Left renal pelvis (tissue), 4 donors: ENCODE measurements around the gene ITGAE. TPM values are rescaled to one million over a fixed set of nuclear protein-coding genes. Genes with fewer than 3 reads are reported as not detected.
A peak's percentile ranks its signal among the peaks of the same experiment; 100 is the strongest.

Experiments
- DNase-seq, 4 donors: peaks; one replicate each; pipeline ENCODE4 v3.0.0-alpha.2; 2013; ENCODE audit warnings: low read depth in 4 of 4, low spot score in 3 of 4
- polyA plus RNA-seq, 4 donors: library from polyadenylated mRNA; unstranded; fragments of 120-200 nt; gene quantifications; one replicate each; pipeline ENCODE4 v1.2.1, GENCODE V29; 2013; ENCODE audit not compliant: insufficient read length in 4 of 4

ITGAE gene
- polyA plus RNA-seq, 4 donors: 33.6 to 42.1 (median 38.4) TPM

DNA sequence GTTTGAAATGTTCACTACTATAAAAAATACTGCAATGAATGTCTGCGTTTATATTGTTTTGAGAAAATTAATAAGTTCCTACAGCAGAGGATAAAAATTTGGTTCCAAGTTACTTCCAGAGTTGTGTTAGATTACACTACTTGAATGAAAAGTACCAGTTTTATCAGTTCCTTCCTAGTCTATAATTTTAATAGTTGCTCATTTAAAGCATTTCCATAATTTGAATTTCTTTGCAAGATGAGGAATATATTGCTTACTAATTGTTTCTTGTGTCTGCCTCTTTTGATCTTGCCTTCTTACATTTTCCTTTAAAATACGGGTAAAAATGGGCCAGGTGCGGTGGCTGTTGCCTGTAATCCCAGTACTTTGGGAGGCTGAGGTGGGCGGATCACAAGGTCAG, 128.4 kb downstream of the ITGAE start:
- no peak for DNase-seq

DNA sequence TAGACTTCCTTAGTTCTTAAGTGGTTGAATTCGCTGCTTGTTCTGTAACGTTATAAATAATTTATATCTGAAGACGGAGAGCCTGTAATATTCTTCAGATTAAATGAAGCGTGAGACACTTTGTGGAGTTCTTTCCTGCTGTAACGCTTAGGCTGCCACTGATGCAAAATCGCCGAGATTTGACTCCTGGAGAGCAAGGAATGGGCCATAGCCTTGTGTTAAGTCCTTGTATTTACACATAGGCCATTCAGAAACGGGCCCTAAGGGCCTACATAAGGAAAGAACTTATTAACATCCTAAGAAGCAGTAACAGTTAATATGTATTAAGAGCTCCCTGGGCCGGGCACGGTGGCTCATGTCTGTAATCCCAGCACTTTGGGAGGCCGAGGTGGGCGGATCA, 131.4 kb downstream of the ITGAE start:
- no peak for DNase-seq

DNA sequence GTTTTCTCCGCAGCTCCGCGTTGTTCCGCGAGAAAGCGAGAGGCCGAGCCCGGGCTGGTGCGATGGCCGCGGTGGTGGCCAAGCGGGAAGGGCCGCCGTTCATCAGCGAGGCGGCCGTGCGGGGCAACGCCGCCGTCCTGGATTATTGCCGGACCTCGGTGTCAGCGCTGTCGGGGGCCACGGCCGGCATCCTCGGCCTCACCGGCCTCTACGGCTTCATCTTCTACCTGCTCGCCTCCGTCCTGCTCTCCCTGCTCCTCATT, 132.0 kb downstream of the ITGAE start:
- no peak for DNase-seq

DNA sequence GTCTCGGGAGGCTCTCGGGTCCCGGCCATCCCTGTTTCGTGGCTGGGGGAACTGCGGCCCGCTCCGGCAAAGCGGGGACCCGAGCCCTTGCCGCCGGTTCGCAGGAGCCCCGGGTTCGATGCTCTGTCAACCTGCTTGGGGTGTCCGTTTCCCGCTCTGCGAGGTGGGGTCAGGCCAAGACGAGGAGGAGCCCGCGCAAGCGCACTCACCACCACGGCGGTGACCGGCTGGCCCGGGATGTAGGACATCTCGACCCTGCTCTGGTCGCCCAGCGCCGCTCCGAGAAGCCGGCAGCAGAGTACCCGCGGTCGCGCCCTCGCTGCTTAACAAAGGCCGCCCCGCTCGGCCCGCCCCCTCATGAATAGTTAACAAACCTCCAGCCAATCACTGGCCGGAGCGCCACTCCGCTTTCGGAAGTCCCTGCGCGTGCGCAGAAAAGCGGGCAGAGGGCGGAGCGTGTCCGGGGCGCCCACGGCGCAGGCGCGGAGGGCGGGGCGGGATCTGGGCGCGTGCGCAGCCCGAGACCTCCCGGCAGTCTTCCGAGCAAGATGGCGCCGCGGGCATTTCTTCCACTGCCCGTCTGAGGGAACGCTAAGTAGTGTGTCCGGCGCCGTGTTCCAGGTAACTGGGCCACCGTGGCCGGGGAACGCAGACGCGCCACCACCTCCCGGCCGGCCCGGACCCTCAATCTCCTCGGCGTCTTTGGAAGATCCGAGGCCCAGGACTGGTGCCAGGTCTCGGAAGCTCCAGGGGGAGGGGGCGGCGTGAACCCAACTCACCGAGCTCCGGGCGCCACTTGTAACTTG, 132.5 kb downstream of the ITGAE start, which contains the start of the genes EMC6 and TAX1BP3:
Gene EMC6, plus strand, starts transcription at position 534 of the 806 bp plus-strand sequence. CDS start 335 bp downstream, outside the sequence.
Gene TAX1BP3, minus strand, starts transcription at position 300 of the 806 bp plus-strand sequence. Its CDS starts 52 bp downstream, at position 248.
- peak; percentile 95 to 97 (median 96) for DNase-seq

DNA sequence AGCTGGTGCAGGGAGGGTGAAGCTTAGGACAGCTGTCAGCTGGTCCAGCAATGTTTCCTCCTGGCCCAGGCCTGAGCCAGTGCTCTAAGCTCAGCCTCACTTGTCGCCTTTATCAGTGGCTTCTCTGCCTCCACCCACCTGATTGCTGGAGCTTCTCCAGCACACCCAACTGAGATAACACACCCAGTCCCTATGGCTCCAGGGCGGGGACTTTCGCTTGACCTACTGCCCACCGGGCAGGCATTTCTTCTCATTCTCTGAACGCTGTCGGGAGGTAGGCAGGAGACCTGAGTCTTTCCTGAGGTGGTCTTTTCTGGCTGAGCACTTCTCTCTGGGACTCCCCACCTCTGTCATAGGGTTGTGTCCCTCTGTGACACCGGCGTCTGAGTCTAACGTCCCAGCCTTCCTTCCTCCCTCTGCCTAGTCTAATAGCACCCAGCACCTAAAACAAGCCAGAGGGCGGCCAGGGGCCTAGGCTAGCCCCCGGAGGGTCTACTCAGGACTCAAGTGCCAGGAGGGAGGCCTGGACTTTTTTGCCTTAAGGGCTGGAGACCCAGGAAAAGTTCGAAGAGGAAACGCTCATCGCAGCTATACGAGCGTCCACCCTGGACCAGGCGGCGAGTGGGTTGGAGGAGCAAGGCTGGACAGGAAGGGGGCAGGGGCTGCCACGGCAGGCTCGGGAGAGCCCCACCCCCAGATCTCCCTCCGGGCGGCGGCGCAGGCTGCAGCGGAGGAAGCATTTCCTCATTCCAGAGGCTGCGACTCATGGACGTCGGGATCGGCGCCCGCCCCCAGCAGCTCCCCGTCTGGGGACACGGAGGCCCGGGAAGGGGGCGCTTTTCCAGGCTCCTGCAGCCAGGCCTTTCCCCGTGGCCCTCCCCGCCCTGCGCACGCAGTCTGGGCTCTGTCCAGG, 133.4 kb downstream of the ITGAE start:
- peak; percentile 59 to 68 (median 66) for DNase-seq

DNA sequence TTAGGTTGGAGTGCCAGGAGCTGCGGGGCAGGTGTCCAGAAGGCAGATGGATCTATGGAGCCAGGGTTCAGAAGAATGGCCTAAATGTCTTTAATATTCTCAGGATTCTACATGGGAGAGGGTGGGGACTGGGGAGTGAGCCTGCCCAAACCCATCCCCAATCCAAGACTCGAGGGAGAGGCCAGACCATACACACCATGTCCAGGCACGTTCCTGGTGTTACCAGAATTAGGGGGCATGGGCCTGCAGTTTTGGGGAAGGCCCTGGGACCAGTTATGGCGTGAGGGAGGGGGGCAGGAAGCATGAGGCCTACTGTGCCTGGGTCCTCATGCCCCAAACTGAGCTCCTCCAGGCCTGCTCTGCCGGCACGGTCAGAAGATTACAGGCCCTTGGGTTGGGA, 134.5 kb downstream of the ITGAE start:
- DNase-seq: no peak

DNA sequence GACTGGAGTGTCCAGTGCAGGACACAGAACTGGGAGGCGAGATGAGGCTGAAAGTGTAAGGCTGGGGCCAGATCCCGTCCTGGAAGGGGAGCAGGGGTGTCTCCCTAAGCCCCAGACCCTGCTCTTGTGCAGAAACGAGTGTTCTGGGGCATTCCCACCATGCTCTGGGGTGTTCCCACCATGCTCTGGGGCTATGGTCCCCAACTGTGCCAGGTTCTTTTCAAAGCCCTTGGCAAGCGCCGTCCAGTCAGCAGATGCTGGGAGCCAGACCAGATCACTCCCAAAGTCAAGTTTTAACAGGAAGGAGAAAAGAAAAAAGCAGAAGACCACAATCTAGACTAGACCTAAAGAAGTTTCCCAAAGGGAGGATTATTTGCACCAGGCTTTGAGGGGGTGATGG, 135.2 kb downstream of the ITGAE start:
- DNase-seq: no peak

Other genes with a start within 250 kb of the ITGAE start
- gene TRPV3, start 243.4 kb downstream of the ITGAE start, polyA plus RNA-seq: 1 to 10 TPM in 3 of 4 donors, under 1 TPM in 1; 0.96 to 2.3 (median 1.5) TPM
- gene TRPV1, start 191.8 kb downstream of the ITGAE start, polyA plus RNA-seq: 10 to 100 TPM in 1 of 4 donors, 1 to 10 TPM in 3; 5.8 to 13.0 (median 7.0) TPM
- gene SHPK, start 164.9 kb downstream of the ITGAE start, polyA plus RNA-seq: 10 to 100 TPM in 3 of 4 donors, 1 to 10 TPM in 1; 9.6 to 17.3 (median 14.7) TPM
- 10 to 100 TPM; 11.0 to 23.2 (median 20.3) TPM for gene CTNS, start 164.4 kb downstream of the ITGAE start, polyA plus RNA-seq
- 100 to 1,000 TPM in 2 of 4 donors, 10 to 100 TPM in 2; 93.9 to 109 (median 100) TPM for gene TAX1BP3, start 132.6 kb downstream of the ITGAE start, polyA plus RNA-seq
- 10 to 100 TPM; 16.9 to 36.5 (median 25.9) TPM for gene EMC6, start 132.4 kb downstream of the ITGAE start, polyA plus RNA-seq
- gene P2RX5, start 105.0 kb downstream of the ITGAE start, polyA plus RNA-seq: 1 to 10 TPM in 3 of 4 donors, under 1 TPM in 1; 0.63 to 2.0 (median 1.4) TPM
- 1 to 10 TPM; 2.6 to 3.4 (median 3.3) TPM for gene HASPIN, start 77.3 kb downstream of the ITGAE start, polyA plus RNA-seq
- gene NCBP3, start 45.1 kb upstream of the ITGAE start, polyA plus RNA-seq: 100 to 1,000 TPM in 1 of 4 donors, 10 to 100 TPM in 3; 64.4 to 117 (median 82.1) TPM
- 1 to 10 TPM; 3.2 to 5.5 (median 3.9) TPM for gene CAMKK1, start 91.9 kb upstream of the ITGAE start, polyA plus RNA-seq
- 1 to 10 TPM in 1 of 4 donors, under 1 TPM in 3; 0.56 to 2.0 (median 0.78) TPM for gene P2RX1, start 115.3 kb upstream of the ITGAE start, polyA plus RNA-seq
- 1 to 10 TPM; 3.1 to 7.0 (median 4.5) TPM for gene ATP2A3, start 163.2 kb upstream of the ITGAE start, polyA plus RNA-seq